K562 (cell line): ENCODE measurements around the gene CASP9. TPM values are rescaled to one million over a fixed set of nuclear protein-coding genes. Genes with fewer than 3 reads are reported as not detected.
A peak's percentile ranks its signal among the peaks of the same experiment; 100 is the strongest.

Experiments
- ARID2 ChIP-seq: fragments of 450-650 bp; IDR thresholded peaks from 2 replicates; pipeline ENCODE4 v1.6.1; 2017; ENCODE audit warnings: antibody characterized with exemption, mild to moderate bottlenecking
- BCOR ChIP-seq: fragments of 450-650 bp; IDR thresholded peaks from 2 replicates; pipeline ENCODE4 v1.6.1; 2016
- ETV6 ChIP-seq, 3 experiments: fragments of 150-350 bp in 1 of 3; sonication (generic) in 1 of 3; formaldehyde crosslinking in 1 of 3; IDR thresholded peaks; 2 replicates each; pipeline versions ENCODE4 v1.6.1 to v1.8.0; 2014 to 2022; ENCODE audit warnings: borderline replicate concordance in 2 of 3, low read depth in 2 of 3, antibody characterized with exemption in 1 of 3, low read length in 1 of 3, mild to moderate bottlenecking in 1 of 3, missing genetic modification reagents in 1 of 3
- KLF13 ChIP-seq: fragments of 450-650 bp; IDR thresholded peaks from 2 replicates; pipeline ENCODE4 v1.6.1; 2016; ENCODE audit warnings: missing genetic modification characterization, low read depth, mild to moderate bottlenecking, missing compliant biosample characterization, moderate library complexity, borderline replicate concordance
- KLF16 ChIP-seq: IDR thresholded peaks from 2 replicates; pipeline ENCODE4 v1.6.1; 2016; ENCODE audit warnings: antibody characterized with exemption
- KLF6 ChIP-seq: fragments of 250-450 bp; sonication (Bioruptor Pico); IDR thresholded peaks from 2 replicates; pipeline ENCODE4 v1.4.0; 2020; ENCODE audit warnings: mild to moderate bottlenecking, moderate library complexity, borderline replicate concordance
- MYBL2 ChIP-seq, 2 experiments: fragments of 450-650 bp in 1 of 2; sonication (generic) in 1 of 2; formaldehyde crosslinking in 1 of 2; IDR thresholded peaks; 2 replicates each; pipeline versions ENCODE4 v1.6.1 to v1.8.1; 2017 to 2022; ENCODE audit warnings: borderline replicate concordance in 1 of 2, inconsistent platforms in 1 of 2, low read depth in 1 of 2, mild to moderate bottlenecking in 1 of 2, missing genetic modification reagents in 1 of 2, moderate library complexity in 1 of 2
- NFE2L1 ChIP-seq: fragments of 450-650 bp; IDR thresholded peaks from 2 replicates; pipeline ENCODE4 v1.6.1; 2016; ENCODE audit warnings: missing genetic modification characterization, low read depth, mild to moderate bottlenecking, missing compliant biosample characterization, moderate library complexity, borderline replicate concordance
- PML ChIP-seq: IDR thresholded peaks from 2 replicates; pipeline ENCODE4 v1.6.1; 2012; ENCODE audit warnings: low read length, inconsistent platforms
- RAD51 ChIP-seq: fragments of 450-650 bp; IDR thresholded peaks from 2 replicates; pipeline ENCODE4 v1.7.1; 2016; ENCODE audit warnings: low read depth, mild to moderate bottlenecking, borderline replicate concordance
- TAL1 ChIP-seq: fragments of 450-650 bp; IDR thresholded peaks from 2 replicates; pipeline ENCODE4 v1.6.1; 2016; ENCODE audit warnings: mild to moderate bottlenecking
- ZBTB17 ChIP-seq: fragments of 450-650 bp; formaldehyde crosslinking; IDR thresholded peaks from 2 replicates; pipeline ENCODE4 v1.4.0; 2020; ENCODE audit warnings: mild to moderate bottlenecking
- ZNF224 ChIP-seq: sonication (generic); formaldehyde crosslinking; IDR thresholded peaks from 2 replicates; pipeline ENCODE4 v1.8.0; 2022; ENCODE audit warnings: mild to moderate bottlenecking, missing genetic modification reagents
- polyA plus RNA-seq, 8 experiments: library from polyadenylated mRNA; depleted of rRNA in 4 of 8; stranded (reverse) in 5 of 8; unstranded in 3 of 8; fragments of >200 nt; fragmentation: Nextera tagmentation in 2 of 8; fragmentation: Illumina TruSeq in 1 of 8; extraction: Ambion mirVana in 2 of 8; extraction: Trizol in 1 of 8; gene quantifications; 2 replicates each; pipeline versions ENCODE4 v1.2.1 to v1.2.3, GENCODE V29; 2011 to 2014; ENCODE audit warnings: inconsistent platforms in 1 of 8, missing spikeins in 1 of 8
- total RNA-seq, 7 experiments: library from RNA; depleted of rRNA in 6 of 7; stranded (reverse); fragments of >200 nt in 6 of 7; fragmentation: Illumina TruSeq in 2 of 7; extraction: Trizol in 2 of 7; gene quantifications; 2 replicates each; pipeline versions ENCODE4 v1.2.1 to v1.2.3, GENCODE V29; 2011 to 2021; ENCODE audit warnings: low replicate concordance in 1 of 7
- TF ChIP-seq, protein P1 (sequence below), 2 experiments: fragments of 450-650 bp; IDR thresholded peaks; 2 replicates each; pipeline ENCODE4 v1.6.1; 2016
- TF ChIP-seq, protein P2 (sequence below): fragments of 150-350 bp; IDR thresholded peaks from 2 replicates; pipeline ENCODE4 v1.6.1; 2014; ENCODE audit warnings: low read depth, mild to moderate bottlenecking, low read length, borderline replicate concordance
- TF ChIP-seq, protein P3 (sequence below), 2 experiments: fragments of 200-800 bp in 1 of 2; sonication (Bioruptor generic) in 1 of 2; sonication (generic) in 1 of 2; formaldehyde crosslinking in 1 of 2; IDR thresholded peaks in 1 of 2; conservative IDR thresholded peaks in 1 of 2; 2 replicates each; pipeline versions ENCODE4 v1.5.0 to v1.6.1; 2016 to 2020; ENCODE audit warnings: missing compliant biosample characterization in 1 of 2, missing genetic modification characterization in 1 of 2, missing genetic modification reagents in 1 of 2

The CASP9 gene
- total and polyA plus RNA-seq, 9 of the 15 experiments (the other 6 are each of a cell fraction or from before 2014, with no cell fraction given): 10.8 to 54.1 (median 30.7) TPM

DNA sequence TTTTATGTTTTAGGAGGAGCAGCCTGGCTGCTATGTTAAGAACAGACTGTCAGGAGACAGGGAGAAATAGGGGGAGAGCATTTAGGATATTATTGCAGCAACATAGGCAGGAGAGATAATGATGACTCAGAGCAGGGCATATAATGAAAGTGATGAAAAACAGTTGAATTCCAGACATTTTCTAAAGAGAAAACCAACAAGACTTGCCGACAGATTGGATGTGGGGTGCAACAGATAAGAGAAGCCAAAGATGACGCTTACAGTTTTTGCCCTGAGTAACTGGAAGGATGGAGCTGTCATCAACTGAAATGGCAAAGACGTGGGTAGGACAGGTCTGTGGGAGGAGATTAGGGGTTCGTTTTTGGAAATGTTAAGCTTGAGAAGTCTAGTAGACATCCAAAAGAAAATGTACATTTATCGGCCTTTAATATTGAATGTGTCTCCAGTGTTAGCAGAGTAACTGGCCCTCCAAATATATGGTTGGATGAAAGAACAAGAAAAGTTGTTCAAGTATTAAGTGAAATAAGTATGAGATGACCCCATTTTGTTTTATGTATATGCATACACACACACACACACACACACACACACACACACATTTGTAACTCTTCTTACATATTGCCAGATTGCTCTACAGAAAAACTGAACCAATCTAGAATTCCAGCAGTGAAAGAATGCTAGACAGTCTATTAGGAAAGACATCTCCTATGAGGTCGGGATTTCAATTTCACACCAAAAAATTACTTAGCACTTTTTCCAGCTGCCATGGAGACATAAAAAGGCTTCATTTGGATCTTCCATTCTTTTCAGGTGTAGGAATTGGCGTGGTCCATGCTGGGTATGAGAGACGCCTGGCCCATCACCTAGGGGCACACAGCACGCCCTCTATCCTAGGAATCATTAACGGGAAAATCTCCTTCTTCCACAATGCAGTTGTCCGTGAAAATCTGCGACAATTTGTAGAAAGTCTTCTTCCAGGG is 19.9 kb upstream of the CASP9 start (continued):
- TF ChIP-seq, protein P1, sequence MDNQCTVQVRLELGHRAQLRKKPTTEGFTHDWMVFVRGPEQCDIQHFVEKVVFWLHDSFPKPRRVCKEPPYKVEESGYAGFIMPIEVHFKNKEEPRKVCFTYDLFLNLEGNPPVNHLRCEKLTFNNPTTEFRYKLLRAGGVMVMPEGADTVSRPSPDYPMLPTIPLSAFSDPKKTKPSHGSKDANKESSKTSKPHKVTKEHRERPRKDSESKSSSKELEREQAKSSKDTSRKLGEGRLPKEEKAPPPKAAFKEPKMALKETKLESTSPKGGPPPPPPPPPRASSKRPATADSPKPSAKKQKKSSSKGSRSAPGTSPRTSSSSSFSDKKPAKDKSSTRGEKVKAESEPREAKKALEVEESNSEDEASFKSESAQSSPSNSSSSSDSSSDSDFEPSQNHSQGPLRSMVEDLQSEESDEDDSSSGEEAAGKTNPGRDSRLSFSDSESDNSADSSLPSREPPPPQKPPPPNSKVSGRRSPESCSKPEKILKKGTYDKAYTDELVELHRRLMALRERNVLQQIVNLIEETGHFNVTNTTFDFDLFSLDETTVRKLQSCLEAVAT (IDR thresholded peaks at IDR 0.05): peak in 1 of 2 experiments; percentile 95; a peak in 2 of 4 replicates
- TF ChIP-seq KLF6 (no peak), KLF16 (peak; percentile 93), PML (peak; percentile 96), NFE2L1 (tag) (no peak), BCOR (peak; percentile 84; the same call in 1 of the 2 replicates), ETV6 (IDR thresholded peaks at IDR 0.05; ENCODE audit: borderline replicate concordance in 1 of 2, low read depth in 2 of 2, low read length in 1 of 2) (0 out of 4 replicates have a peak, but pooled peaks of 1 of the 2 experiments have one; percentile 39), ETV6 (CRISPR knock-in tag; IDR thresholded peaks at IDR 0.05; ENCODE audit: borderline replicate concordance) (no peak), ARID2 (peak; percentile 9; the same call in 1 of the 2 replicates), KLF13 (tag) (no peak), MYBL2 (IDR thresholded peaks at IDR 0.05; ENCODE audit: low read depth) (peak; percentile 59; the same call in 1 of the 2 replicates), MYBL2 (CRISPR knock-in tag; IDR thresholded peaks at IDR 0.05; ENCODE audit: borderline replicate concordance) (no peak), ZNF224 (no peak), ZBTB17 (no peak; the same call in 1 of the 2 replicates), RAD51 (peak; percentile 53; the same call in 1 of the 2 replicates), TAL1 (peak; percentile 97)
- TF ChIP-seq, protein P2, sequence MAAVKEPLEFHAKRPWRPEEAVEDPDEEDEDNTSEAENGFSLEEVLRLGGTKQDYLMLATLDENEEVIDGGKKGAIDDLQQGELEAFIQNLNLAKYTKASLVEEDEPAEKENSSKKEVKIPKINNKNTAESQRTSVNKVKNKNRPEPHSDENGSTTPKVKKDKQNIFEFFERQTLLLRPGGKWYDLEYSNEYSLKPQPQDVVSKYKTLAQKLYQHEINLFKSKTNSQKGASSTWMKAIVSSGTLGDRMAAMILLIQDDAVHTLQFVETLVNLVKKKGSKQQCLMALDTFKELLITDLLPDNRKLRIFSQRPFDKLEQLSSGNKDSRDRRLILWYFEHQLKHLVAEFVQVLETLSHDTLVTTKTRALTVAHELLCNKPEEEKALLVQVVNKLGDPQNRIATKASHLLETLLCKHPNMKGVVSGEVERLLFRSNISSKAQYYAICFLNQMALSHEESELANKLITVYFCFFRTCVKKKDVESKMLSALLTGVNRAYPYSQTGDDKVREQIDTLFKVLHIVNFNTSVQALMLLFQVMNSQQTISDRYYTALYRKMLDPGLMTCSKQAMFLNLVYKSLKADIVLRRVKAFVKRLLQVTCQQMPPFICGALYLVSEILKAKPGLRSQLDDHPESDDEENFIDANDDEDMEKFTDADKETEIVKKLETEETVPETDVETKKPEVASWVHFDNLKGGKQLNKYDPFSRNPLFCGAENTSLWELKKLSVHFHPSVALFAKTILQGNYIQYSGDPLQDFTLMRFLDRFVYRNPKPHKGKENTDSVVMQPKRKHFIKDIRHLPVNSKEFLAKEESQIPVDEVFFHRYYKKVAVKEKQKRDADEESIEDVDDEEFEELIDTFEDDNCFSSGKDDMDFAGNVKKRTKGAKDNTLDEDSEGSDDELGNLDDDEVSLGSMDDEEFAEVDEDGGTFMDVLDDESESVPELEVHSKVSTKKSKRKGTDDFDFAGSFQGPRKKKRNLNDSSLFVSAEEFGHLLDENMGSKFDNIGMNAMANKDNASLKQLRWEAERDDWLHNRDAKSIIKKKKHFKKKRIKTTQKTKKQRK: no peak
- TF ChIP-seq, protein P3, sequence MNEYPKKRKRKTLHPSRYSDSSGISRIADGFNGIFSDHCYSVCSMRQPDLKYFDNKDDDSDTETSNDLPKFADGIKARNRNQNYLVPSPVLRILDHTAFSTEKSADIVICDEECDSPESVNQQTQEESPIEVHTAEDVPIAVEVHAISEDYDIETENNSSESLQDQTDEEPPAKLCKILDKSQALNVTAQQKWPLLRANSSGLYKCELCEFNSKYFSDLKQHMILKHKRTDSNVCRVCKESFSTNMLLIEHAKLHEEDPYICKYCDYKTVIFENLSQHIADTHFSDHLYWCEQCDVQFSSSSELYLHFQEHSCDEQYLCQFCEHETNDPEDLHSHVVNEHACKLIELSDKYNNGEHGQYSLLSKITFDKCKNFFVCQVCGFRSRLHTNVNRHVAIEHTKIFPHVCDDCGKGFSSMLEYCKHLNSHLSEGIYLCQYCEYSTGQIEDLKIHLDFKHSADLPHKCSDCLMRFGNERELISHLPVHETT (CRISPR knock-in tag; conservative IDR thresholded peaks at IDR 0.05 in 1 of 2, IDR thresholded peaks at IDR 0.05 in 1 of 2): peak in 1 of 2 experiments; percentile 70; a peak in 2 of 4 replicates
